SK-N-SH (cell line): ENCODE measurements around the gene MEIKIN. TPM values are rescaled to one million over a fixed set of nuclear protein-coding genes. Genes with fewer than 3 reads are reported as not detected.

Experiments
- CTCF ChIA-PET: fragments of 300-600, 350-600 bp; formaldehyde crosslinking; extraction: SDS; loops from one replicate; lab custom pipeline; 2021; lab: Yijun Ruan, JAX
- POLR2A ChIA-PET: fragments of 350-600 bp; sonication (Branson Sonifier 250); formaldehyde crosslinking; extraction: SDS; loops from one replicate; lab custom pipeline; 2020; ENCODE audit warnings: antibody characterized with exemption, inconsistent platforms; lab: Yijun Ruan, JAX
- DNase-seq: peaks from one replicate; pipeline ENCODE4 v3.0.0; 2012
- H2AFZ ChIP-seq: fragments of 200-600 bp; sonication (generic); 2 replicates; pipeline ENCODE4 v1.8.1; 2016; ENCODE audit warnings: antibody characterized with exemption, mild to moderate bottlenecking, low read depth
- H3F3A ChIP-seq: fragments of 200-600 bp; sonication (generic); replicated peaks from 2 replicates; pipeline ENCODE3; 2016; ENCODE audit warnings: antibody characterized with exemption, mild to moderate bottlenecking; ENCODE audit not compliant: insufficient read depth
- H3K27ac ChIP-seq, 2 experiments: fragments of 200-500 bp in 1 of 2; fragments of 200-600 bp in 1 of 2; sonication (Bioruptor generic) in 1 of 2; sonication (generic), shearing (Covaris generic) in 1 of 2; 2 replicates each; pipeline versions ENCODE4 v1.5.1 to v1.6.1; 2014 to 2016; ENCODE audit warnings: low read depth in 2 of 2, inconsistent platforms in 1 of 2, low read length in 1 of 2, mild to moderate bottlenecking in 1 of 2, mixed read lengths in 1 of 2
- H3K27me3 ChIP-seq: fragments of 200-600 bp; sonication (generic), shearing (Covaris generic); 2 replicates; pipeline ENCODE4 v1.6.1; 2016; ENCODE audit warnings: mixed run types; ENCODE audit not compliant: insufficient read depth
- H3K36me3 ChIP-seq, 2 experiments: fragments of 200-500 bp in 1 of 2; fragments of 200-600 bp in 1 of 2; sonication (Bioruptor generic) in 1 of 2; sonication (generic) in 1 of 2; replicated peaks in 1 of 2; 2 replicates each; pipeline versions ENCODE3 to v1.5.1; 2014 to 2016; ENCODE audit warnings: low read length in 1 of 2, mild to moderate bottlenecking in 1 of 2; ENCODE audit not compliant: insufficient read depth in 2 of 2, control insufficient read depth in 1 of 2
- H3K4me1 ChIP-seq, 2 experiments: fragments of 200-500 bp in 1 of 2; fragments of 200-600 bp in 1 of 2; sonication (Bioruptor generic) in 1 of 2; sonication (generic), shearing (Covaris generic) in 1 of 2; 2 replicates each; pipeline versions ENCODE4 v1.5.1 to v1.6.1; 2014 to 2016; ENCODE audit warnings: low read depth in 1 of 2, low read length in 1 of 2, mixed run types in 1 of 2; ENCODE audit not compliant: insufficient read depth in 2 of 2, control insufficient read depth in 1 of 2
- H3K4me2 ChIP-seq: fragments of 200-600 bp; sonication (generic), shearing (Covaris generic); 2 replicates; pipeline ENCODE4 v1.6.1; 2017; ENCODE audit warnings: mixed run types
- H3K4me3 ChIP-seq, 2 experiments: fragments of 200-500 bp in 1 of 2; fragments of 200-600 bp in 1 of 2; sonication (Bioruptor generic) in 1 of 2; sonication (generic), shearing (Covaris generic) in 1 of 2; 2 replicates each; pipeline versions ENCODE4 v1.5.1 to v1.8.1; 2014 to 2016; ENCODE audit warnings: low read depth in 2 of 2, inconsistent platforms in 1 of 2, low read length in 1 of 2, mild to moderate bottlenecking in 1 of 2, mixed read lengths in 1 of 2, moderate library complexity in 1 of 2
- H3K79me2 ChIP-seq: fragments of 200-600 bp; sonication (generic); 2 replicates; pipeline ENCODE4 v1.8.1; 2017; ENCODE audit warnings: mild to moderate bottlenecking; ENCODE audit not compliant: insufficient read depth
- H3K9ac ChIP-seq: fragments of 200-600 bp; sonication (generic); 2 replicates; pipeline ENCODE4 v1.6.1; 2017; ENCODE audit warnings: mixed run types
- H3K9me2 ChIP-seq: fragments of 200-600 bp; sonication (generic); 2 replicates; pipeline ENCODE4 v1.6.1; 2017; ENCODE audit warnings: mixed run types
- H3K9me3 ChIP-seq: fragments of 200-600 bp; sonication (generic); 2 replicates; pipeline ENCODE4 v1.6.1; 2017; ENCODE audit warnings: mixed run types, mild to moderate bottlenecking, moderate library complexity
- H4K20me1 ChIP-seq: fragments of 200-600 bp; sonication (generic); 2 replicates; pipeline ENCODE4 v1.6.1; 2017; ENCODE audit warnings: mild to moderate bottlenecking, mixed run types; ENCODE audit not compliant: insufficient read depth
- EP300 ChIP-seq, 2 experiments: IDR thresholded peaks; 2 replicates each; pipeline versions ENCODE4 v1.4.0 to v1.6.1; 2012; ENCODE audit warnings: borderline replicate concordance in 1 of 2, low read depth in 1 of 2, low read length in 1 of 2
- FOSL2 ChIP-seq: IDR thresholded peaks from 2 replicates; pipeline ENCODE4 v1.4.0; 2012; ENCODE audit warnings: low read depth, mild to moderate bottlenecking, moderate library complexity, borderline replicate concordance
- GABPA ChIP-seq: IDR thresholded peaks from 2 replicates; pipeline ENCODE4 v1.4.0; 2012; ENCODE audit warnings: low read depth, mild to moderate bottlenecking
- MEF2A ChIP-seq: IDR thresholded peaks from 2 replicates; pipeline ENCODE4 v1.4.0; 2012; ENCODE audit warnings: low read depth, borderline replicate concordance
- MXI1 ChIP-seq: IDR thresholded peaks from 2 replicates; pipeline ENCODE4 v1.6.1; 2012; ENCODE audit warnings: mild to moderate bottlenecking, low read depth, low read length, improper control_type of control experiment
- RAD21 ChIP-seq: IDR thresholded peaks from 2 replicates; pipeline ENCODE4 v1.6.1; 2012; ENCODE audit warnings: mild to moderate bottlenecking, low read length
- RCOR1 ChIP-seq: fragments of 150-350 bp; IDR thresholded peaks from 2 replicates; pipeline ENCODE4 v1.6.1; 2017; ENCODE audit warnings: antibody characterized with exemption, low read length
- RXRA ChIP-seq: IDR thresholded peaks from 2 replicates; pipeline ENCODE4 v1.4.0; 2012; ENCODE audit warnings: low read depth, mild to moderate bottlenecking, borderline replicate concordance
- SMC3 ChIP-seq: IDR thresholded peaks from 2 replicates; pipeline ENCODE4 v1.6.1; 2012; ENCODE audit warnings: low read depth, low read length, improper control_type of control experiment
- TEAD4 ChIP-seq: IDR thresholded peaks from 2 replicates; pipeline ENCODE4 v1.4.0; 2012; ENCODE audit warnings: mild to moderate bottlenecking, borderline replicate concordance; ENCODE audit not compliant: insufficient read depth
- USF1 ChIP-seq: IDR thresholded peaks from 2 replicates; pipeline ENCODE4 v1.4.0; 2012; ENCODE audit warnings: low read depth, borderline replicate concordance
- YY1 ChIP-seq: IDR thresholded peaks from 2 replicates; pipeline ENCODE4 v1.4.0; 2012; ENCODE audit warnings: low read depth, mild to moderate bottlenecking
- whole genome bisulfite sequencing: methylation state at CpG from one replicate; pipeline ENCODE4 v1.1.6; 2017; ENCODE audit warnings: low lambda C conversion rate; 5-methylcytosine and 5-hydroxymethylcytosine counted together
- polyA plus RNA-seq, 3 experiments: library from polyadenylated mRNA; depleted of rRNA; stranded (reverse); fragments of >200 nt; gene quantifications; 2 replicates each; pipeline ENCODE4 v1.2.3, GENCODE V29; 2012
- TF ChIP-seq, protein P1 (sequence below): fragments of 150-350 bp; IDR thresholded peaks from 2 replicates; pipeline ENCODE4 v1.6.1; 2017; ENCODE audit warnings: antibody characterized with exemption, low read length, low read depth, borderline replicate concordance
- TF ChIP-seq, protein P2 (sequence below): IDR thresholded peaks from 2 replicates; pipeline ENCODE4 v1.4.0; 2012; ENCODE audit warnings: low read depth, borderline replicate concordance
- TF ChIP-seq, protein P3 (sequence below): fragments of 200-600 bp; sonication (generic); IDR thresholded peaks from 2 replicates; pipeline ENCODE4 v1.6.1; 2017; ENCODE audit warnings: antibody characterized with exemption, mild to moderate bottlenecking, moderate library complexity

Gene MEIKIN, protein sequence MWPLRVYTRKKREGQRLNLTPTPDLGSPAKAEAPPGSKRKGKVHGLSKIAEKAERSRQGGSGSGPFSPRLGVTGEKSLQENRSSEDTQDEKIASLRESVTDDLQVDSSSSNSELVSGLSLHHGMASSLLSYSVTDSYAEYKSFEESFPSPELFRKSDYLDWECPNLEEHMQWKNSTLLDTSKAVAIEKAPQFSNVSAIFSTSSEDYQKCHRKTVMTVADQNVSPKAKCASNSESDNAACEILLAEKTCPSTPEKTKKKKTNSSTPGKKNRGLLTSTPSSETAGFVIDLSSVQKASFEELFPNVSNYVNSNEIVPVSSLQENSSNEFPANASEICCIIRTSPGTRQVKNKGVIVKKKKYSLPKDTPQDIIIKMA
- not detected in 2 replicates for polyA plus RNA-seq (2012; rRNA removed)
- not detected in 2 replicates for polyA plus RNA-seq (2012; cell fraction: cytosol; rRNA removed)
- polyA plus RNA-seq (2012; cell fraction: nucleus; rRNA removed) = not detected in 2 replicates

- H3K27ac ChIP-seq = no peak within 1 kb of the TSS
- ChIA-PET POLR2A (no interaction called here), CTCF (interaction anchor here (0.9 to 1.0 kb wide), 2 partner anchors 8 to 119 kb away, joined by 3 to 4 read pairs; no protein-coding TSS in a partner anchor)
- no peaks in the 10 kb centered on the region for H3F3A ChIP-seq
- no peak within 1 kb of the TSS for H3K9ac ChIP-seq
- no peaks in the 10 kb centered on the region for H4K20me1 ChIP-seq
- no peaks in the 10 kb centered on the region for H3K4me1 ChIP-seq
- H3K4me2 ChIP-seq = no peak within 1 kb of the TSS
- no peaks in the 10 kb centered on the region for H3K9me2 ChIP-seq
- no peak within 1 kb of the TSS for H2AFZ ChIP-seq
- no peaks in the 10 kb centered on the region for H3K36me3 ChIP-seq
- no peak for DNase-seq
- WGBS = 87% methylated on average over 24 of the region's 24 CpGs
- H3K79me2 ChIP-seq = no peaks in the 10 kb centered on the region
- H3K4me3 ChIP-seq = no peak within 1 kb of the TSS
- H3K27me3 ChIP-seq = no peaks in the 10 kb centered on the region
- no peak for TF ChIP-seq RCOR1
- TF ChIP-seq, protein P1, sequence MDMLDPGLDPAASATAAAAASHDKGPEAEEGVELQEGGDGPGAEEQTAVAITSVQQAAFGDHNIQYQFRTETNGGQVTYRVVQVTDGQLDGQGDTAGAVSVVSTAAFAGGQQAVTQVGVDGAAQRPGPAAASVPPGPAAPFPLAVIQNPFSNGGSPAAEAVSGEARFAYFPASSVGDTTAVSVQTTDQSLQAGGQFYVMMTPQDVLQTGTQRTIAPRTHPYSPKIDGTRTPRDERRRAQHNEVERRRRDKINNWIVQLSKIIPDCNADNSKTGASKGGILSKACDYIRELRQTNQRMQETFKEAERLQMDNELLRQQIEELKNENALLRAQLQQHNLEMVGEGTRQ = no peak
- no peak for TF ChIP-seq GABPA
- TF ChIP-seq FOSL2 = no peak
- TF ChIP-seq, protein P2, sequence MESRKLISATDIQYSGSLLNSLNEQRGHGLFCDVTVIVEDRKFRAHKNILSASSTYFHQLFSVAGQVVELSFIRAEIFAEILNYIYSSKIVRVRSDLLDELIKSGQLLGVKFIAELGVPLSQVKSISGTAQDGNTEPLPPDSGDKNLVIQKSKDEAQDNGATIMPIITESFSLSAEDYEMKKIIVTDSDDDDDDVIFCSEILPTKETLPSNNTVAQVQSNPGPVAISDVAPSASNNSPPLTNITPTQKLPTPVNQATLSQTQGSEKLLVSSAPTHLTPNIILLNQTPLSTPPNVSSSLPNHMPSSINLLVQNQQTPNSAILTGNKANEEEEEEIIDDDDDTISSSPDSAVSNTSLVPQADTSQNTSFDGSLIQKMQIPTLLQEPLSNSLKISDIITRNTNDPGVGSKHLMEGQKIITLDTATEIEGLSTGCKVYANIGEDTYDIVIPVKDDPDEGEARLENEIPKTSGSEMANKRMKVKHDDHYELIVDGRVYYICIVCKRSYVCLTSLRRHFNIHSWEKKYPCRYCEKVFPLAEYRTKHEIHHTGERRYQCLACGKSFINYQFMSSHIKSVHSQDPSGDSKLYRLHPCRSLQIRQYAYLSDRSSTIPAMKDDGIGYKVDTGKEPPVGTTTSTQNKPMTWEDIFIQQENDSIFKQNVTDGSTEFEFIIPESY = no peak
- no peak for TF ChIP-seq YY1
- TF ChIP-seq MXI1 = no peak
- no peaks in the 10 kb centered on the region for H3K9me3 ChIP-seq
Measured at GRCh38 chr5:131945551-131946168, at the start of gene MEIKIN. Gene MEIKIN, minus strand, starts transcription at chr5:131945663. Its CDS starts 158 bp downstream, at chr5:131945505.

DNA sequence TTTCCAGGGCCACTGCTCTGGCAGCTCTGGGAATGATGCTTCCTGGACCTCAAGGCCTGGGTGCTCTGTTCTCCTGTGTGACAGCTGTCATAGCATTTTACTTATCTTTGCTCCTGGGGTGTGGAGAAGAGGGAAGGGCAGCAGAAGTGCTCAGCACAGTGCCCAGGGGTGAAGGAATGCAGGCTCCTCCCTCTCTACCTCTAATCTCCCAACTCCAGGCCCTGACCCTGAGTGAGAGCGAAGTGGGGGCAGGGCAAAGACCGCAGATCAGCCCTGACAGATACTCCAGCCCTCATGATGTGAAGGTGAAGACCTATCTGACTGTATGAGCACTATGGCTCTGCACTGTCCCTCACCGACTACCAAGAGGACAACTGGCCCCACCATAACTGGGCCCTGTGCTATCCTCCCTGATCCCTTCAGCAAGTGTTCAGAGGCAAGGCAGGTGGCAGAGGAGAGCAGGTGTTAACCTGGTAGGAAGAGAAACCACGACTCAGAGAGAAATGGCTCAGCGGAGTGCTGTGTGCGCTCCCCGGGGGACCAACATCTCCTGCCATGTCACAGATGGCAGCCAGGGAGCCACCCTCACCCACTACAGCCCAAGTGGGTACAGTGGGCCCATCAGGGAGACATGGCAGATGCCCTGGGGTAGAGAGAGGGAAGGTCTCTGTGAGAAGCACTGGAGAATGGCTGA, 49.2 kb upstream of the MEIKIN start:
- no peaks in the 10 kb centered on the region for H4K20me1 ChIP-seq
- CTCF ChIA-PET = interaction anchor here (1.3 to 1.6 kb wide), 2 partner anchors 69 to 405 kb away, joined by 3 to 4 read pairs; no protein-coding TSS in a partner anchor
- POLR2A ChIA-PET = no interaction called here
- no peaks in the 10 kb centered on the region for H3K79me2 ChIP-seq
- no peak overlapping the region for H2AFZ ChIP-seq
- H3K9me2 ChIP-seq = no peaks in the 10 kb centered on the region
- H3K27ac ChIP-seq = no peak overlapping the region
- H3F3A ChIP-seq = no peaks in the 10 kb centered on the region
- no peak overlapping the region for H3K4me3 ChIP-seq
- H3K9ac ChIP-seq = no peak overlapping the region
- no peak overlapping the region for H3K4me2 ChIP-seq
- peaks cover 0 to 10% of the 10 kb centered on the region in 2 experiments; a peak in 1 of 4 replicates for H3K4me1 ChIP-seq
- 100% methylated on average over 1 of the region's 7 CpGs for WGBS
- no peak for DNase-seq
- no peaks in the 10 kb centered on the region for H3K36me3 ChIP-seq
- H3K27me3 ChIP-seq = no peaks in the 10 kb centered on the region
- no peaks in the 10 kb centered on the region for H3K9me3 ChIP-seq
- TF ChIP-seq EP300 (IDR thresholded peaks at IDR 0.05; ENCODE audit: borderline replicate concordance in 1 of 2, low read depth in 1 of 2, low read length in 1 of 2) = no peak
- no peak for TF ChIP-seq SMC3
- no peak for TF ChIP-seq RAD21
- no peak for TF ChIP-seq USF1
- TF ChIP-seq, protein P3, sequence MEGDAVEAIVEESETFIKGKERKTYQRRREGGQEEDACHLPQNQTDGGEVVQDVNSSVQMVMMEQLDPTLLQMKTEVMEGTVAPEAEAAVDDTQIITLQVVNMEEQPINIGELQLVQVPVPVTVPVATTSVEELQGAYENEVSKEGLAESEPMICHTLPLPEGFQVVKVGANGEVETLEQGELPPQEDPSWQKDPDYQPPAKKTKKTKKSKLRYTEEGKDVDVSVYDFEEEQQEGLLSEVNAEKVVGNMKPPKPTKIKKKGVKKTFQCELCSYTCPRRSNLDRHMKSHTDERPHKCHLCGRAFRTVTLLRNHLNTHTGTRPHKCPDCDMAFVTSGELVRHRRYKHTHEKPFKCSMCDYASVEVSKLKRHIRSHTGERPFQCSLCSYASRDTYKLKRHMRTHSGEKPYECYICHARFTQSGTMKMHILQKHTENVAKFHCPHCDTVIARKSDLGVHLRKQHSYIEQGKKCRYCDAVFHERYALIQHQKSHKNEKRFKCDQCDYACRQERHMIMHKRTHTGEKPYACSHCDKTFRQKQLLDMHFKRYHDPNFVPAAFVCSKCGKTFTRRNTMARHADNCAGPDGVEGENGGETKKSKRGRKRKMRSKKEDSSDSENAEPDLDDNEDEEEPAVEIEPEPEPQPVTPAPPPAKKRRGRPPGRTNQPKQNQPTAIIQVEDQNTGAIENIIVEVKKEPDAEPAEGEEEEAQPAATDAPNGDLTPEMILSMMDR = no peak
- TF ChIP-seq, protein P1 = no peak
- TF ChIP-seq RCOR1 = no peak
- no peak for TF ChIP-seq TEAD4
- TF ChIP-seq RXRA = no peak
- no peak for TF ChIP-seq MEF2A
